ENCODE data around the gene SV2B. TPM values are rescaled to one million over a fixed set of nuclear protein-coding genes. Genes with fewer than 3 reads are reported as not detected.

Gene SV2B
- total and polyA plus RNA-seq, 2 donors (not counting 3 experiments of a cell fraction or from before 2014, with no cell fraction given), result not detected

- Histone ChIP-seq H4K20me1 (replicated peaks; ENCODE audit: control insufficient read depth, extremely low read depth, insufficient read depth, low read length) (no peaks in the 10 kb centered on the region), H3K4me3 (replicated peaks in 1 of 3; ENCODE audit: insufficient read depth in 1 of 3, low read depth in 1 of 3, low read length in 3 of 3) (no peak overlapping the region), H3K4me1 (ENCODE audit: control insufficient read depth, extremely low read depth, insufficient read depth, low read length) (no peaks in the 10 kb centered on the region), H3K4me2 (ENCODE audit: insufficient read depth, low read length) (no peak overlapping the region), H3K9me1 (replicated peaks; ENCODE audit: control insufficient read depth, extremely low read depth, insufficient read depth, low read length) (no peaks in the 10 kb centered on the region), H3K27me3 (ENCODE audit: control insufficient read depth in 2 of 2, insufficient read depth in 2 of 2, low read length in 2 of 2) (no peaks in the 10 kb centered on the region), H3K9ac (replicated peaks; ENCODE audit: extremely low read depth, insufficient read depth, low read length) (no peak overlapping the region), H3K36me3 (ENCODE audit: control insufficient read depth in 2 of 2, extremely low read depth in 1 of 2, insufficient read depth in 2 of 2, low read length in 2 of 2) (no peaks in the 10 kb centered on the region), H3K79me2 (ENCODE audit: control insufficient read depth, insufficient read depth, low read length) (no peaks in the 10 kb centered on the region), H3K9me3 (replicated peaks; ENCODE audit: control insufficient read depth, insufficient read depth, low read length) (no peaks in the 10 kb centered on the region), H2AFZ (ENCODE audit: low read depth, low read length) (no peak overlapping the region), H3K27ac (ENCODE audit: insufficient read depth, low read depth, low read length) (no peak overlapping the region)
- DNase-seq (ENCODE audit: low read depth, low spot score) (no peak), FAIRE-seq (no peak)
- POLR2A ChIA-PET, result no interaction called here
- no TSS peak for BruUV-seq (replicated peaks)
- TF ChIP-seq EZH2 (IDR thresholded peaks at IDR 0.05; ENCODE audit: borderline replicate concordance, low read depth, low read length, severe bottlenecking) (no peak), MAX (IDR thresholded peaks at IDR 0.05; ENCODE audit: insufficient read depth, insufficient read length) (no peak), MYC (IDR thresholded peaks at IDR 0.05; ENCODE audit: low read depth, low read length) (no peak), POLR2AphosphoS5 (IDR thresholded peaks at IDR 0.05; ENCODE audit: insufficient read depth, low read depth, low read length) (no peak), POLR2A (IDR thresholded peaks at IDR 0.05; ENCODE audit: low read depth, low read length) (no peak)
- CTCF ChIA-PET, result no interaction called here
- intact Hi-C loops (cut with micrococcal nuclease) (no loop called here), dilution Hi-C loops (cut with MboI; ENCODE audit: extremely low pct_ligation_motif_present, low sequenced_read_pairs) (no loop called here)
Measured at GRCh38 chr15:91113030-91113429, 13.0 kb downstream of the SV2B start.

- intact Hi-C loops (cut with micrococcal nuclease) (no loop called here), dilution Hi-C loops (cut with MboI; ENCODE audit: extremely low pct_ligation_motif_present, low sequenced_read_pairs) (no loop called here)
- CTCF ChIA-PET, result no interaction called here
- no peaks in the 10 kb centered on the region for H4K20me1 ChIP-seq (replicated peaks; ENCODE audit: control insufficient read depth, extremely low read depth, insufficient read depth, low read length)
- no peak overlapping the region for H3K4me3 ChIP-seq (replicated peaks in 1 of 3; ENCODE audit: insufficient read depth in 1 of 3, low read depth in 1 of 3, low read length in 3 of 3)
- no peak for TF ChIP-seq MYC (IDR thresholded peaks at IDR 0.05; ENCODE audit: low read depth, low read length)
- TF ChIP-seq JUN (IDR thresholded peaks at IDR 0.05; ENCODE audit: borderline replicate concordance, insufficient read depth, insufficient read length, low read depth), result no peak
- TF ChIP-seq, protein P1, sequence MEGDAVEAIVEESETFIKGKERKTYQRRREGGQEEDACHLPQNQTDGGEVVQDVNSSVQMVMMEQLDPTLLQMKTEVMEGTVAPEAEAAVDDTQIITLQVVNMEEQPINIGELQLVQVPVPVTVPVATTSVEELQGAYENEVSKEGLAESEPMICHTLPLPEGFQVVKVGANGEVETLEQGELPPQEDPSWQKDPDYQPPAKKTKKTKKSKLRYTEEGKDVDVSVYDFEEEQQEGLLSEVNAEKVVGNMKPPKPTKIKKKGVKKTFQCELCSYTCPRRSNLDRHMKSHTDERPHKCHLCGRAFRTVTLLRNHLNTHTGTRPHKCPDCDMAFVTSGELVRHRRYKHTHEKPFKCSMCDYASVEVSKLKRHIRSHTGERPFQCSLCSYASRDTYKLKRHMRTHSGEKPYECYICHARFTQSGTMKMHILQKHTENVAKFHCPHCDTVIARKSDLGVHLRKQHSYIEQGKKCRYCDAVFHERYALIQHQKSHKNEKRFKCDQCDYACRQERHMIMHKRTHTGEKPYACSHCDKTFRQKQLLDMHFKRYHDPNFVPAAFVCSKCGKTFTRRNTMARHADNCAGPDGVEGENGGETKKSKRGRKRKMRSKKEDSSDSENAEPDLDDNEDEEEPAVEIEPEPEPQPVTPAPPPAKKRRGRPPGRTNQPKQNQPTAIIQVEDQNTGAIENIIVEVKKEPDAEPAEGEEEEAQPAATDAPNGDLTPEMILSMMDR (IDR thresholded peaks at IDR 0.05; ENCODE audit: extremely low read depth in 1 of 2, insufficient read depth in 1 of 2, low read depth in 1 of 2, low read length in 2 of 2), result no peak
- TF ChIP-seq MAX (IDR thresholded peaks at IDR 0.05; ENCODE audit: insufficient read depth, insufficient read length), result no peak
- no peak for TF ChIP-seq EZH2 (IDR thresholded peaks at IDR 0.05; ENCODE audit: borderline replicate concordance, low read depth, low read length, severe bottlenecking)
- no peak for TF ChIP-seq FOS (IDR thresholded peaks at IDR 0.05; ENCODE audit: borderline replicate concordance, insufficient read depth, low read length)
- no peak for TF ChIP-seq GATA2 (IDR thresholded peaks at IDR 0.05; ENCODE audit: insufficient read depth, insufficient read length, low read depth, low read length)
- H2AFZ ChIP-seq (ENCODE audit: low read depth, low read length), result no peak overlapping the region
- no peaks in the 10 kb centered on the region for H3K4me1 ChIP-seq (ENCODE audit: control insufficient read depth, extremely low read depth, insufficient read depth, low read length)
- H3K79me2 ChIP-seq (ENCODE audit: control insufficient read depth, insufficient read depth, low read length), result no peaks in the 10 kb centered on the region
- no peak for DNase-seq (ENCODE audit: low read depth, low spot score)
- H3K9me1 ChIP-seq (replicated peaks; ENCODE audit: control insufficient read depth, extremely low read depth, insufficient read depth, low read length), result no peaks in the 10 kb centered on the region
- no peak for FAIRE-seq
- no peaks in the 10 kb centered on the region for H3K36me3 ChIP-seq (ENCODE audit: control insufficient read depth in 2 of 2, extremely low read depth in 1 of 2, insufficient read depth in 2 of 2, low read length in 2 of 2)
- no peak overlapping the region for H3K27ac ChIP-seq (ENCODE audit: insufficient read depth, low read depth, low read length)
- no peak overlapping the region for H3K4me2 ChIP-seq (ENCODE audit: insufficient read depth, low read length)
- no TSS peak for BruUV-seq (replicated peaks)
- no peaks in the 10 kb centered on the region for H3K27me3 ChIP-seq (ENCODE audit: control insufficient read depth in 2 of 2, insufficient read depth in 2 of 2, low read length in 2 of 2)
- H3K9me3 ChIP-seq (replicated peaks; ENCODE audit: control insufficient read depth, insufficient read depth, low read length), result no peaks in the 10 kb centered on the region
- POLR2A ChIA-PET, result no interaction called here
- H3K9ac ChIP-seq (replicated peaks; ENCODE audit: extremely low read depth, insufficient read depth, low read length), result no peak overlapping the region
Measured at GRCh38 chr15:91114301-91114700, 14.2 kb downstream of the SV2B start.
